ENCODE measurements around the gene ANKRD44. TPM values are rescaled to one million over a fixed set of nuclear protein-coding genes. Genes with fewer than 3 reads are reported as not detected.

ANKRD44 gene
- total RNA-seq, 1 experiment from 2014 or later, result 7.8 TPM

- Histone ChIP-seq H3K27ac (ENCODE audit: low read length) (no peak overlapping the region), H3K4me1 (ENCODE audit: control insufficient read depth, insufficient read depth, low read length) (peaks cover 11% of the 10 kb centered on the region; the same call in 1 of the 2 replicates), H3K9me3 (ENCODE audit: control insufficient read depth, insufficient read depth, low read depth, low read length) (no peaks in the 10 kb centered on the region; the same call in 1 of the 2 replicates), H3K27me3 (ENCODE audit: control insufficient read depth, insufficient read depth, low read length) (no peaks in the 10 kb centered on the region), H3K4me3 (ENCODE audit: low read depth in 2 of 2, low read length in 2 of 2) (no peak overlapping the region), H3K36me3 (ENCODE audit: control insufficient read depth, insufficient read depth, low read length) (no peaks in the 10 kb centered on the region)
- ChIA-PET CTCF (no interaction called here), POLR2A (interaction anchor here (0.6 to 0.7 kb wide), 2 partner anchors 135 to 344 kb away, joined by 8 to 10 read pairs; no protein-coding TSS in a partner anchor)
- TF ChIP-seq, protein P1, sequence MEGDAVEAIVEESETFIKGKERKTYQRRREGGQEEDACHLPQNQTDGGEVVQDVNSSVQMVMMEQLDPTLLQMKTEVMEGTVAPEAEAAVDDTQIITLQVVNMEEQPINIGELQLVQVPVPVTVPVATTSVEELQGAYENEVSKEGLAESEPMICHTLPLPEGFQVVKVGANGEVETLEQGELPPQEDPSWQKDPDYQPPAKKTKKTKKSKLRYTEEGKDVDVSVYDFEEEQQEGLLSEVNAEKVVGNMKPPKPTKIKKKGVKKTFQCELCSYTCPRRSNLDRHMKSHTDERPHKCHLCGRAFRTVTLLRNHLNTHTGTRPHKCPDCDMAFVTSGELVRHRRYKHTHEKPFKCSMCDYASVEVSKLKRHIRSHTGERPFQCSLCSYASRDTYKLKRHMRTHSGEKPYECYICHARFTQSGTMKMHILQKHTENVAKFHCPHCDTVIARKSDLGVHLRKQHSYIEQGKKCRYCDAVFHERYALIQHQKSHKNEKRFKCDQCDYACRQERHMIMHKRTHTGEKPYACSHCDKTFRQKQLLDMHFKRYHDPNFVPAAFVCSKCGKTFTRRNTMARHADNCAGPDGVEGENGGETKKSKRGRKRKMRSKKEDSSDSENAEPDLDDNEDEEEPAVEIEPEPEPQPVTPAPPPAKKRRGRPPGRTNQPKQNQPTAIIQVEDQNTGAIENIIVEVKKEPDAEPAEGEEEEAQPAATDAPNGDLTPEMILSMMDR (IDR thresholded peaks at IDR 0.05), result no peak
- TF ChIP-seq POLR2AphosphoS5 (IDR thresholded peaks at IDR 0.05; ENCODE audit: low read depth, low read length) (no peak), TCF7L2 (IDR thresholded peaks at IDR 0.05; ENCODE audit: low read depth, low read length) (no peak), SIN3A (IDR thresholded peaks at IDR 0.05; ENCODE audit: borderline replicate concordance, insufficient read depth, low read depth, low read length) (no peak)
- TF ChIP-seq, protein P2, sequence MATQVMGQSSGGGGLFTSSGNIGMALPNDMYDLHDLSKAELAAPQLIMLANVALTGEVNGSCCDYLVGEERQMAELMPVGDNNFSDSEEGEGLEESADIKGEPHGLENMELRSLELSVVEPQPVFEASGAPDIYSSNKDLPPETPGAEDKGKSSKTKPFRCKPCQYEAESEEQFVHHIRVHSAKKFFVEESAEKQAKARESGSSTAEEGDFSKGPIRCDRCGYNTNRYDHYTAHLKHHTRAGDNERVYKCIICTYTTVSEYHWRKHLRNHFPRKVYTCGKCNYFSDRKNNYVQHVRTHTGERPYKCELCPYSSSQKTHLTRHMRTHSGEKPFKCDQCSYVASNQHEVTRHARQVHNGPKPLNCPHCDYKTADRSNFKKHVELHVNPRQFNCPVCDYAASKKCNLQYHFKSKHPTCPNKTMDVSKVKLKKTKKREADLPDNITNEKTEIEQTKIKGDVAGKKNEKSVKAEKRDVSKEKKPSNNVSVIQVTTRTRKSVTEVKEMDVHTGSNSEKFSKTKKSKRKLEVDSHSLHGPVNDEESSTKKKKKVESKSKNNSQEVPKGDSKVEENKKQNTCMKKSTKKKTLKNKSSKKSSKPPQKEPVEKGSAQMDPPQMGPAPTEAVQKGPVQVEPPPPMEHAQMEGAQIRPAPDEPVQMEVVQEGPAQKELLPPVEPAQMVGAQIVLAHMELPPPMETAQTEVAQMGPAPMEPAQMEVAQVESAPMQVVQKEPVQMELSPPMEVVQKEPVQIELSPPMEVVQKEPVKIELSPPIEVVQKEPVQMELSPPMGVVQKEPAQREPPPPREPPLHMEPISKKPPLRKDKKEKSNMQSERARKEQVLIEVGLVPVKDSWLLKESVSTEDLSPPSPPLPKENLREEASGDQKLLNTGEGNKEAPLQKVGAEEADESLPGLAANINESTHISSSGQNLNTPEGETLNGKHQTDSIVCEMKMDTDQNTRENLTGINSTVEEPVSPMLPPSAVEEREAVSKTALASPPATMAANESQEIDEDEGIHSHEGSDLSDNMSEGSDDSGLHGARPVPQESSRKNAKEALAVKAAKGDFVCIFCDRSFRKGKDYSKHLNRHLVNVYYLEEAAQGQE (IDR thresholded peaks at IDR 0.05; ENCODE audit: insufficient read depth in 1 of 2, low read depth in 2 of 2, low read length in 1 of 2), result no peak
- no peak for DNase-seq (ENCODE audit: low read depth, low spot score)
- in situ Hi-C loops (cut with HindIII; ENCODE audit: low pct_unique_long_range_greater_than_20kb, low sequenced_read_pairs) (no loop called here), intact Hi-C loops (cut with micrococcal nuclease; ENCODE audit: unreplicated experiment) (no loop called here)
- BruUV-seq (replicated peaks), result no TSS peak
- no peak for ATAC-seq
These were observed 321.1 kb downstream of the ANKRD44 start for GRCh38 chr2:196989496-196989895.

- in situ Hi-C loops (cut with HindIII; ENCODE audit: low pct_unique_long_range_greater_than_20kb, low sequenced_read_pairs), result no loop called here
- H3K27me3 ChIP-seq (ENCODE audit: control insufficient read depth, insufficient read depth, low read length), result no peaks in the 10 kb centered on the region
- H3K9me3 ChIP-seq (ENCODE audit: control insufficient read depth, insufficient read depth, low read depth, low read length), result no peaks in the 10 kb centered on the region; the same call in 1 of the 2 replicates
- ChIA-PET CTCF (no interaction called here), POLR2A (no interaction called here)
- ATAC-seq (no peak), DNase-seq (ENCODE audit: low read depth, low spot score) (no peak)
- H3K27ac ChIP-seq (ENCODE audit: low read length), result peak overlapping the region; percentile 77
- intact Hi-C loops (cut with micrococcal nuclease; ENCODE audit: unreplicated experiment), result no loop called here
- no peaks in the 10 kb centered on the region for H3K36me3 ChIP-seq (ENCODE audit: control insufficient read depth, insufficient read depth, low read length)
- no peak overlapping the region for H3K4me3 ChIP-seq (ENCODE audit: low read depth in 2 of 2, low read length in 2 of 2)
- H3K4me1 ChIP-seq (ENCODE audit: control insufficient read depth, insufficient read depth, low read length), result peaks cover 11% of the 10 kb centered on the region; the same call in 1 of the 2 replicates
- BruUV-seq (replicated peaks), result no TSS peak
- TF ChIP-seq POLR2AphosphoS5 (IDR thresholded peaks at IDR 0.05; ENCODE audit: low read depth, low read length), result no peak
- TF ChIP-seq, protein P1 (IDR thresholded peaks at IDR 0.05), result no peak
- TF ChIP-seq SIN3A (IDR thresholded peaks at IDR 0.05; ENCODE audit: borderline replicate concordance, insufficient read depth, low read depth, low read length), result no peak
- no peak for TF ChIP-seq TCF7L2 (IDR thresholded peaks at IDR 0.05; ENCODE audit: low read depth, low read length)
- TF ChIP-seq, protein P2 (IDR thresholded peaks at IDR 0.05; ENCODE audit: insufficient read depth in 1 of 2, low read depth in 2 of 2, low read length in 1 of 2), result no peak
These were observed 321.9 kb downstream of the ANKRD44 start for GRCh38 chr2:196988639-196989038.
